Measurements from ENCODE around the gene HEXD. TPM values are rescaled to one million over a fixed set of nuclear protein-coding genes. Genes with fewer than 3 reads are reported as not detected.

Gene HEXD
- total RNA-seq, result 10 to 100 TPM; 13.9 to 31.9 (median 19.1) TPM

DNA sequence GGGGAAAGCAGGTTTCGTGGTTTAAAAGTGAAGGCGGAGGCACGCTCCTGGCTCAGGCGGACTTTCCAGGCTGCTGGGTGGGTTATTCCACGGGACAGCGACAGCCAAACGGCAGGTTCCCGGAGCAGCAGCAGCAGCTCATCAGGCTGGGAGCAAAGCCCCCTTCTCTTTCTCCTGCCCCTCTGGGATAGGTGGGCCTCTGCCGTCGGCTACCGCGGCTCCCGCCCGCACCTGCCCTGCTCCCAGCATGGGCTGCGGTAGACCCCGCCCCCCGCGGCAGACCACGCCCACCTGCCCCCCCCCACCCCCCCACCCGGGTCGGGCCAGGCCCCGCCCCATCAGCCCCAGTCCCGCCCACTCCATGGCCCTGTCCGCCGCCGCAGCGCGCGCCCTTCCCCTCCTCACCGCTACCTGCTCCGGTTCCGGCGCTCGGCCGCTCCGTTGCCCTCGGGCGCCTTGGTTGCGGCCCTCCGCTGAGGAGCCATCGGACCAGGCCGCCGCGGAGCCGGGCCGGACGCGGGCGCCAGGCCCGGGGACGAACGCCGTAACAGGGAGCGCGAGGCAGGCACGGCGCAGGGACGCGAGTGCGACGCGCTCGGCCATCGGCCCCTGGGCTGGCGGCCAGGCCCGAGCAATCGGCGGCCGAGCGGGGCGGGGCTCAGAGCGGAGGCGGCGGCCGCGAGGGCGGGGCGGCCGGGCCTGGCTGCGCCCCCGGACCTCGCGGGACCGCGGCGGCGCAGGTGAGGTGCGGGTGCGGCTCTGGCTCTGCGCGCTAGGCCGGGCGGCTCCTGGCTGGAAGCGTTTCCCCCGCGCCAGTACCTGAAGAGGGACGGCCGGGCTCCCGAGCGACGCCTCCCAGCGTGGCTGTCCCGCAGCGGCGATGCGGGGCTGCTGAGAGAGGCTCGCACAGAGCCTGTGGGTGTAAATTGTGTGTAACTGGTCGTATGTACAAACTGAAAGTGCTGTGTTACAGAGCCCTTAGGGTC lies at the start of gene HEXD, which contains the start of gene OGFOD3:
Gene HEXD, plus strand, starts transcription at position 347 of the 986 bp plus-strand sequence. CDS start 1,453 bp downstream, outside the sequence.
Gene OGFOD3, minus strand, starts transcription at position 586 of the 986 bp plus-strand sequence. Its CDS starts 101 bp downstream, at position 485.
- 0% methylated on average over 2 of the region's 108 CpGs; no CpG with 5 or more reads in 1 of the 2 donors for WGBS, 2 donors (ENCODE audit: low coverage in 1 of 2)
- H3K9me3 ChIP-seq, result peaks cover 0 to 10% (median 0%) of the 10 kb centered on the region in 3 donors

DNA sequence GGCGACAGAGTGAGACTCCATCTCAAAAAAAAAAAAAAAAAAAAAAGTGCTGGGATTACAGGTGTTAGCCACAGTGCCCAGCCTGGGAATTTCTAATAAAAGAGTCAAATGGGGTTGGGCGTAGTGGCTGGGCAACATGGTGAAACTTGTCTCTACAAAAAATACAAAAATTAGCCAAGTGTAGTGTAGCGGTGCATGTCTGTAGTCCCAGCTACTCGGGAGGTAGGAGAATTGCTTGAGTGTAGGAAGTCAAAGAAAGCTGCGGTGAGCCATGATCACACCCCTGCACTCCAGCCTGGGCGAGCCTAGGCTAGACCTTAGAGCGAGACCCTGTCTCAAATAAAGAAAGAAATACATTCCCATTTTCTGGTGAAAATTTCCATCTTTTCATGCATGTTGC lies 48.9 kb upstream of the HEXD start:
- no peak for TF ChIP-seq POLR2A (IDR thresholded peaks at IDR 0.05)
- no peak for TF ChIP-seq POLR2AphosphoS5 (IDR thresholded peaks at IDR 0.05)
- TF ChIP-seq, protein P1, sequence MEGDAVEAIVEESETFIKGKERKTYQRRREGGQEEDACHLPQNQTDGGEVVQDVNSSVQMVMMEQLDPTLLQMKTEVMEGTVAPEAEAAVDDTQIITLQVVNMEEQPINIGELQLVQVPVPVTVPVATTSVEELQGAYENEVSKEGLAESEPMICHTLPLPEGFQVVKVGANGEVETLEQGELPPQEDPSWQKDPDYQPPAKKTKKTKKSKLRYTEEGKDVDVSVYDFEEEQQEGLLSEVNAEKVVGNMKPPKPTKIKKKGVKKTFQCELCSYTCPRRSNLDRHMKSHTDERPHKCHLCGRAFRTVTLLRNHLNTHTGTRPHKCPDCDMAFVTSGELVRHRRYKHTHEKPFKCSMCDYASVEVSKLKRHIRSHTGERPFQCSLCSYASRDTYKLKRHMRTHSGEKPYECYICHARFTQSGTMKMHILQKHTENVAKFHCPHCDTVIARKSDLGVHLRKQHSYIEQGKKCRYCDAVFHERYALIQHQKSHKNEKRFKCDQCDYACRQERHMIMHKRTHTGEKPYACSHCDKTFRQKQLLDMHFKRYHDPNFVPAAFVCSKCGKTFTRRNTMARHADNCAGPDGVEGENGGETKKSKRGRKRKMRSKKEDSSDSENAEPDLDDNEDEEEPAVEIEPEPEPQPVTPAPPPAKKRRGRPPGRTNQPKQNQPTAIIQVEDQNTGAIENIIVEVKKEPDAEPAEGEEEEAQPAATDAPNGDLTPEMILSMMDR (IDR thresholded peaks at IDR 0.05), result no peak
- TF ChIP-seq EP300 (IDR thresholded peaks at IDR 0.05), result no peak
- no peak for ATAC-seq
- H3K4me1 ChIP-seq, result peaks cover 0 to 25% (median 9%) of the 10 kb centered on the region in 3 donors
- no peak overlapping the region for H3K4me3 ChIP-seq
- H3K9me3 ChIP-seq, result no peaks in the 10 kb centered on the region
- H3K36me3 ChIP-seq, result no peaks in the 10 kb centered on the region
- no peak overlapping the region for H3K27ac ChIP-seq
- H3K27me3 ChIP-seq, result peaks cover 66% of the 10 kb centered on the region
- 86 to 90% methylated on average over 6 to 7 of the region's 7 CpGs for WGBS, 2 donors (ENCODE audit: low coverage in 1 of 2)

More for the DNA sequence above, at the start of gene HEXD, which contains the start of gene OGFOD3:
- H3K4me3 ChIP-seq, result peak within 1 kb of the TSS; percentile 72 to 84
- no peaks in the 10 kb centered on the region for H3K27me3 ChIP-seq
- TF ChIP-seq POLR2A (IDR thresholded peaks at IDR 0.05) (peak; percentile 46 to 52), POLR2AphosphoS5 (IDR thresholded peaks at IDR 0.05) (peak; percentile 28), EP300 (IDR thresholded peaks at IDR 0.05) (no peak)
- TF ChIP-seq, protein P1 (IDR thresholded peaks at IDR 0.05), result peak in 2 of 4 experiments; percentile 25 to 52
- peak; percentile 97 for ATAC-seq
- H3K4me1 ChIP-seq, result peaks cover 0 to 44% (median 5%) of the 10 kb centered on the region in 3 donors
- H3K27ac ChIP-seq, result peak within 1 kb of the TSS; percentile 71 to 95 (median 94)
- H3K36me3 ChIP-seq, result peaks cover 0 to 40% of the 10 kb centered on the region in 2 donors

DNA sequence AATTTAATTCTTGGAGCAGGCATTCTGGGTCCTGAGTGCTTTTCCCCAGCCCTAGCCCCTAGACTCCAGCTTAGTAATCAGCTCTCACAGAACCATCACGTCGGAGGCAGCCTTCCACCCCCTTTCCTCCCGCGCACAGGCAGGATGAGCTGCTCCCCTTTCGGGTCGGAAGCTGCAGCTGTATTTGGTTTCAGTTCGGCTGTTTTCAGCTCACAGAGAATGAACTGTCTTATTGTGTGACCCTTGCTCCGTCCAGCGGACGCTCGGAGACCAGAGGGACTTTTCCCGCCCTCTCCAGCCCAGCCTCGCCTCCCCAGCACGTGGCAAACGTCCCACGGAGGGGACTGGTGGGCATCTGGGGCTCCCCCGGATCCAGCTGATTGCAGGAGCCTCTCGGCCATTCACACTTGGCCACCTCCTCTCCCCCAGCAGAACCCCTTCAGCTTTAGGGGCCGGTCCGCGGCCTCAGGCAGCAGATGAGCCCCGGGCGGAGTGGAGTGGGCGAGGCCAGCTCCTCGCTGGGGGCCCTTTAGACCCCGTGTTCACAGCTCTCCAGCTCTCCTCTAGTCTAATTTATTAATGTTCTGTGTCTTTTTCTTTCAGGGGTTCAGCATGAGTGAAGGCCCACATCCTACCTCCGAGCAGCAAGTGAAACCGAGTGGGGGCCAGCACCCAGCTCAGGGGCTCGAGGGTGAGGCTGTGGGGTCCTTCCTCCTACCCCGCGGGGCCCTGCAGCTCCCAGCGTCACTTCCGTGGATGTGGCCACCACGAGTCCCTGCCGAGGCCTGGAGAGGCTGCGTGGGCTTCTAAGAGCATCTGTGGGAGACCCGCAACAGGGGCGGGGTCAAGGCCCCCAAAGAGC lies 47.4 kb upstream of the HEXD start:
- no peaks in the 10 kb centered on the region for H3K9me3 ChIP-seq
- peaks cover 0 to 25% (median 9%) of the 10 kb centered on the region in 3 donors for H3K4me1 ChIP-seq
- peaks cover 81% of the 10 kb centered on the region for H3K27me3 ChIP-seq
- H3K27ac ChIP-seq, result no peak overlapping the region
- peak overlapping the region in 1 of 2 donors; percentile 38 for H3K4me3 ChIP-seq
- H3K36me3 ChIP-seq, result no peaks in the 10 kb centered on the region
- 5 to 12% methylated on average over 4 to 7 of the region's 38 CpGs for WGBS, 2 donors (ENCODE audit: low coverage in 1 of 2)
- TF ChIP-seq, protein P1 (IDR thresholded peaks at IDR 0.05), result no peak
- TF ChIP-seq POLR2A (IDR thresholded peaks at IDR 0.05) (no peak), EP300 (IDR thresholded peaks at IDR 0.05) (no peak), POLR2AphosphoS5 (IDR thresholded peaks at IDR 0.05) (no peak)
- ATAC-seq, result no peak

DNA sequence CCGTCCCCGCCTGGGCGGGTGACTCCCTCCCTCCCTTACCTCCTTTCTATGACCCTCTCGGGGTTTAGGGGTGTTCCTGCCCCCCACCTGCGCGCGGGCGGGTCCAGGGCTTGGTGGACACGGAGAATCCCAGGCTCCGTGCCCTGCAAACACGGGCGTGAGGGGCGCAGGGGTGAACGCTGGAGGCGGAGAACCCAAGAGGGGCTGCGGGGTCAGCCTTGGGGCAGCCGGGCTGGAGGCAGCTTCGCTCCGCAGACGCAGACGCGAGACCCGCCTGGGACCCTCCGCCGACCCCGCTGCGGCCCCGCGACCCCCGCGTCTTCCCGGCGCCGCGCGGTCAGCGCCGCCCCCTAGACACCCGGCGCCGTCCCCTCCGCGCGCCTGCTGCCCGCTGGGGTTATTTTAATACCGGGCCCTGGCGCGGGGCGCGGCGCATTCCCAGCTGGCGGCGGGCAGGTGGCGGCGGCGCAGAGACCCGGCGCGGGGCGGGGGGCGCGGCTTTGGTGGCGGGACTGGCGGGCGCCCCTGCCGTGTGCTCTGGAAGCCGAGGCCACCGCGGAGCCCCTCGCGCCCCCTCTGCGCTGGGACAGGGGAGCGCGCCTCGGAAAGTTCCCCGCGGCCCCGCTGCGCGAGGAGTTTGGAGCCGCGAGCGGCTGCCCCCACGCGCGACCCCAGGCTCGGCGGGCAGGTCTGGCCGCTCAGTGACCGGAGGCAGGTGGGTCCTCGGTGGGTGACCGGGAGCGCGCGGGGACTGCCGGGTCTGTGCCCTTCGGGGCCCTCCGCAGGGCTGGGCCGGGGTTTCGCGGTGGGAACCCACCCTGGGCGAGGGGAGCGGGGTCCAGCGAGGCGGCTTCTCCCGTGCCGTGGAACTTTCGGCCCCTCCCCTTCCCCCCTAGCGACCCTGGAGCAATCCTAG lies 46.6 kb upstream of the HEXD start, which contains the start of gene UTS2R:
Gene UTS2R, plus strand, starts transcription at position 433 of the 916 bp plus-strand sequence. CDS start 2,560 bp downstream, outside the sequence.
- H3K9me3 ChIP-seq, result no peaks in the 10 kb centered on the region
- peak within 1 kb of the TSS in 1 of 2 donors; percentile 38 for H3K4me3 ChIP-seq
- H3K27ac ChIP-seq, result no peak within 1 kb of the TSS
- no peaks in the 10 kb centered on the region for H3K36me3 ChIP-seq
- no CpG with 5 or more reads among the region's 109 CpGs for WGBS, 2 donors (ENCODE audit: low coverage in 1 of 2)
- no peak for ATAC-seq
- peaks cover 0 to 25% (median 9%) of the 10 kb centered on the region in 3 donors for H3K4me1 ChIP-seq
- H3K27me3 ChIP-seq, result peaks cover 90% of the 10 kb centered on the region
- TF ChIP-seq, protein P1 (IDR thresholded peaks at IDR 0.05), result no peak
- TF ChIP-seq POLR2A (IDR thresholded peaks at IDR 0.05), result no peak
- TF ChIP-seq EP300 (IDR thresholded peaks at IDR 0.05), result no peak
- TF ChIP-seq POLR2AphosphoS5 (IDR thresholded peaks at IDR 0.05), result no peak
